B cell (primary cell): Measurements from ENCODE around the gene GGT6.
A peak's percentile ranks its signal among the peaks of the same experiment; 100 is the strongest.

Experiments
- CTCF ChIP-seq: fragments of 200-600 bp; IDR thresholded peaks from one replicate; pipeline ENCODE4 v1.8.0; 2022; ENCODE audit warnings: antibody characterized with exemption, mild to moderate bottlenecking
- EZH2 ChIP-seq: IDR thresholded peaks from 2 replicates; pipeline ENCODE4 v1.6.1; 2012; ENCODE audit warnings: borderline replicate concordance, low read depth, mild to moderate bottlenecking, moderate library complexity, low read length; ENCODE audit not compliant: insufficient read depth, poor library complexity, severe bottlenecking

- TF ChIP-seq CTCF (peak; percentile 69), EZH2 (no peak)
These were observed 6.4 kb upstream of the GGT6 start for GRCh38 chr17:4566785-4567184.
